Immature natural killer cell (primary cell): ENCODE results near the gene UGT1A8. TPM values are rescaled to one million over a fixed set of nuclear protein-coding genes. Genes with fewer than 3 reads are reported as not detected.
A peak's percentile ranks its signal among the peaks of the same experiment; 100 is the strongest.
"Not testable (repeated sequence)": the region's sequence is repeated elsewhere in the genome, so short reads cannot be mapped to it uniquely, and the experiment has no call there.

Experiments
- DNase-seq, 3 donors: peaks; one replicate each; pipeline ENCODE4 v3.0.0; 2022; ENCODE audit warnings: mixed read lengths in 1 of 3
- H3K27ac Mint-ChIP-seq, 6 donors: one replicate each; pipeline ENCODE4 v1.8.0; 2020; ENCODE audit warnings: mixed read lengths in 6 of 6, mild to moderate bottlenecking in 5 of 6, inconsistent platforms in 4 of 6, moderate library complexity in 3 of 6
- H3K27me3 Mint-ChIP-seq, 3 donors: one replicate each; pipeline ENCODE4 v1.8.0; 2020 to 2021; ENCODE audit warnings: low read depth in 3 of 3, mild to moderate bottlenecking in 3 of 3, mixed read lengths in 3 of 3, moderate library complexity in 3 of 3, inconsistent platforms in 1 of 3
- H3K36me3 Mint-ChIP-seq, 3 donors: one replicate each; pipeline ENCODE4 v1.8.0; 2020; ENCODE audit warnings: mixed read lengths in 3 of 3, inconsistent platforms in 2 of 3, mild to moderate bottlenecking in 2 of 3
- H3K4me1 Mint-ChIP-seq, 2 donors: one replicate each; pipeline ENCODE4 v1.8.0; 2020; ENCODE audit warnings: inconsistent platforms in 2 of 2, mild to moderate bottlenecking in 2 of 2, mixed read lengths in 2 of 2, moderate library complexity in 1 of 2
- H3K4me3 Mint-ChIP-seq, 5 donors: one replicate each; pipeline ENCODE4 v1.8.0; 2020; ENCODE audit warnings: mild to moderate bottlenecking in 5 of 5, mixed read lengths in 5 of 5, inconsistent platforms in 3 of 5, moderate library complexity in 3 of 5
- H3K9me3 Mint-ChIP-seq, 6 donors: one replicate each; pipeline ENCODE4 v1.8.0; 2020; ENCODE audit warnings: mild to moderate bottlenecking in 6 of 6, mixed read lengths in 6 of 6, inconsistent platforms in 4 of 6, moderate library complexity in 3 of 6
- polyA plus RNA-seq, 3 donors: library from polyadenylated mRNA; unstranded; fragments of 300-500 nt; fragmentation: Illumina TruSeq; gene quantifications; one replicate each; pipeline ENCODE4 v1.2.3, GENCODE V29; 2021

Gene UGT1A8
- polyA plus RNA-seq, 3 donors from 2014 or later: not detected

DNA sequence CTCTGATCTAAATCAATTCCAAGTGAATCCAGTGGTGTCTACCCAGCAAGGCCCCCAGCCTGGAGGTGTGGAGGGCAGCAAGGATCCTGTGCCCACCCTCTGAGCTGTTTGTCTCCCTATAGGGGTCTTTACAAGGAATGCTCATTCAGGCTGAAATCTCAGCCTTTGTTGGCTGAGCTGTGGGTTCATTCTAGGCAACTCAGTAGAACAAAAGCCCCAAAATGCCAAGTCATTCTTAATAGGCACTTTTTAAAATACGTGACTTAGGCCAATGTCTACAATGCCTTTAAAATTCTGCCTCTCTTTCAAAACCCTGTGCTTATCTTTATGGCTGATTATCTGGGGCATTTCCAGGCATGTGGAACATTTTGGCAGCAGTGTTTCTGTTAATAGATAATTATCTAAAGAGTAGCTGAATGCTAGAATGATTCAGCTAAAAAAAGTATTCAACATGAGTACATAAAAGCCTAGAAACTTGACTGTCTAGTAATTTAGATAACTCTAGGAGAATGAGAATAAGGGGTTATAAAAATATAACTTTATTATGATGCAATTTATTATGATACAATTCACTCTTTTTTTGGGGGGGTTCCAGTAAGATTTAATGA is 82.7 kb downstream of the UGT1A8 start:
- no peak overlapping the region for H3K4me3 Mint-ChIP-seq

DNA sequence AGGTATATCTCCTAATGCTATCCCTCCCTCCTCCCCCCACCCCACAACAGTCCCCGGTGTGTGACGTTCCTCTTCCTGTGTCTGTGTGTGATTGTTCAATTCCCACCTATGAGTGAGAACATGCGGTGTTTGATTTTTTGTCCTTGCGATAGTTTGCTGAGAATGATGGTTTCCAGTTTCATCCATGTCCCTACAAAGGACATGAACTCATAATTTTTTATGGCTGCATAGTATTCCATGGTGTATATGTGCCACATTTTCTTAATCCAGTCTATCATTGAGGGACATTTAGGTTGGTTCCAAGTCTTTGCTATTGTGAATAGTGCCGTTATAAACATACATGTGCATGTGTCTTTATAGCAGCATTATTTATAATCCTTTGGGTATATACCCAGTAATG is 83.4 kb downstream of the UGT1A8 start:
- not testable (repeated sequence) for H3K27ac Mint-ChIP-seq, H3K4me3 Mint-ChIP-seq, H3K4me1 Mint-ChIP-seq, DNase-seq, H3K36me3 Mint-ChIP-seq, H3K9me3 Mint-ChIP-seq
- H3K27me3 Mint-ChIP-seq: peaks cover 1 to 14% (median 3%) of the 10 kb centered on the region in 3 donors

More for the DNA sequence above, 82.7 kb downstream of the UGT1A8 start:
- Mint-ChIP-seq H3K36me3 (peaks cover 0 to 3% (median 0%) of the 10 kb centered on the region in 3 donors), H3K27ac (no peak overlapping the region), H3K4me1 (no peaks in the 10 kb centered on the region), H3K9me3 (peaks cover 0 to 6% (median 2%) of the 10 kb centered on the region in 6 donors), H3K27me3 (peaks cover 1 to 12% (median 5%) of the 10 kb centered on the region in 3 donors)
- DNase-seq: no peak

DNA sequence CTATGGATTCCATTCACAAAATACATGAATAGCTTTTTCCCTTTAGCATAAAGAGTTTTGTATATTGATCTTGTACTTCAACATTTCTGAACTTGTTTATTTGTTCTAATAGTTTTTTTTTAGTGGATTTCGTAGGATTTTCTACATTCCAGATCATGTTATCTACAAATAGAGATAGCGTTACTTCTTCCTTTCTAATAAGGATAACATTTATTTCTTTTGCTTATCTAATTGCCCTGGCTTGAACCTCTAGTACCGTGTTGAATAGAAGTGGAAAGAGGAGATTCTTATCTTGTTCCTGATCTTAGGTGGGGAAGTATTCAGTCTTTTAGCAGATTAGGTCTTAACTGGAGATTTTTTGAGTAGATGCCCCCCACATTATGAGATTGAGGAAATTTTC is 84.8 kb downstream of the UGT1A8 start:
- H3K36me3 Mint-ChIP-seq: peaks cover 0 to 3% (median 0%) of the 10 kb centered on the region in 3 donors
- peaks cover 0 to 6% (median 2%) of the 10 kb centered on the region in 6 donors for H3K9me3 Mint-ChIP-seq
- H3K4me3 Mint-ChIP-seq: no peak overlapping the region
- H3K27me3 Mint-ChIP-seq: peaks cover 0 to 10% (median 3%) of the 10 kb centered on the region in 3 donors
- no peaks in the 10 kb centered on the region for H3K4me1 Mint-ChIP-seq
- no peak for DNase-seq
- H3K27ac Mint-ChIP-seq: no peak overlapping the region

DNA sequence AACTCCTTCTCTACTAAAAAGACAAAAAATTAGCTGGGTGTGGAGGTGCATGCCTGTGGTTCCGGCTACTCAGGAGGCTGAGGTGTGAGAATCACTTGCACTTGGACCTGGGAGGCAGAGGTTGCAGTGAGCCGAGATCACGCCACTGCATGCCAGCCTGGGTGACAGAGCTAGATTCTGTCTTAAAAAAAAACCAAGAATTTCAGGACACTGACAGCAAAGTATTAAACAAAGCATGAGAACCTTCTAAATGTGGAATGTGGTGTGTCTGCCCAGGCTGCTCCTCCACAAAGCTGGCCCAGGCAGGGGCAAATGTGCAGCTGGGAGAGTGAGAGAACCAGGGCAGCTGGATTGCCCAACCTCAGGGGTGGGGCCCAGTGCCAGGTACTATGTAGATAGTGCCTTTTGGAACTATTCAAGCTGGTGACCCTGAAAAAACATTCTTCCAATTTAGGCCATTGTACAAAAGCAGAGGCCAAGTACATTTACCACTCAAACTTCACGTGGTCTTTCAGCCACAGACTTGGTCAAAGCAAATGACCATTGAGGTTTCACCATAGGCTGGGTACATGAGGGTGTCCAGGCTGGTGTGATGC is 88.6 kb downstream of the UGT1A8 start:
- Mint-ChIP-seq H3K9me3 (peaks cover 0 to 6% (median 2%) of the 10 kb centered on the region in 6 donors), H3K27ac (no peak overlapping the region), H3K4me3 (no peak overlapping the region), H3K27me3 (peaks cover 1 to 15% (median 2%) of the 10 kb centered on the region in 3 donors), H3K4me1 (no peaks in the 10 kb centered on the region), H3K36me3 (peaks cover 0 to 3% (median 0%) of the 10 kb centered on the region in 3 donors)
- DNase-seq: no peak

DNA sequence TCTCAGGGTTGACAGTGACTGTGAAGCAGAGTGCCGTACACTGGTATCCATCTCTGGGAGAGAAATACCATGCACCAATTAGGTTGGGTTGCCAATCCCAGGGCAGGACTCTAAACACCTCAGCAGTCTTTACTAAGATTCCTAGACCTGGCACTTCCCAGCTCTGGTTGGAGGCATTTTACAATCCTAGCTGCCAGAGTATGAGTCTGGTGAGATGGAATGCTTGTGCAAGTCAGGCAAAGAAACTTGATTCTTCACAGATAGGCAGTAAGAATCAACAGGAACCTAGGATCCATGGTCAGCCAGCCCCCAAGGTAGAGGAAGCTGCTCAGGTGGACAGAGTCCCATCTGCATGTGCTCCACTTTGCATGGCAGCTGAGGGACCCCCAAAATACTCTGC is 89.3 kb downstream of the UGT1A8 start:
- Mint-ChIP-seq H3K4me3 (no peak overlapping the region), H3K36me3 (peaks cover 0 to 3% (median 0%) of the 10 kb centered on the region in 3 donors), H3K27ac (no peak overlapping the region), H3K9me3 (peaks cover 0 to 6% (median 2%) of the 10 kb centered on the region in 6 donors), H3K27me3 (peaks cover 1 to 15% (median 2%) of the 10 kb centered on the region in 3 donors), H3K4me1 (no peaks in the 10 kb centered on the region)
- DNase-seq: no peak

DNA sequence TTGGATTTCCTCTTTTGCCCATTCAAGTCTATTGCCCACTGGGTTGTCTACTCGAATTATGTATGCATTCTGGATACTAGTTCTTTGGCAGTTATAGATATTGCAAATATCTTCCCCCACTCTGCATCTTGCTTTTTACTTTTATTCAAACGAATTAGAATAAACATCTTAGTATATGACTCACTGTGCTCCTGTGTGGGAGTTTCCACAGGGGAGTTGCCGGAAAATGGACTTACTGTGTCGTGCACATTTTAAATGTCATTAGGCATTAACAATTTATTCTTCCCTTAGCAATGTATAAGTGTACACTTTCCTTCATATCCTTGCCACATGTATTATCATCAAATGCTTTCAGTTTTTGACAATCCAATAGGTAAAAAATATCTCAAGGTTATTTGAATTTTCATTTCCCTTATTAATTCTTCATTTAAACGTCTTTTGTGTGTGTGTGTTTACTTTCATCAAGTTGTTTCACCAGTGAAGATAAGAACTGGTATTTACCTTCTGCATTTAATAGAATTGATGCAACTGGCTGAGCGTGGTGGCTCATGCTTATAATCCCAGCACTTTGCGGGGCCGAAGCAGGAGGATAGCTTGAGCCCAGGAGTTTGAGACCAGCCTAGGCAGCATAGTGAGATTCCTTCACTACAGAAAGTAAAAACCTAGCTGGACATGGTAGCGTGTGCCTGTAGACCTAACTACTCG is 90.7 kb downstream of the UGT1A8 start:
- Mint-ChIP-seq H3K36me3 (peaks cover 0 to 3% (median 0%) of the 10 kb centered on the region in 3 donors), H3K4me3 (no peak overlapping the region), H3K9me3 (peaks cover 0 to 6% (median 3%) of the 10 kb centered on the region in 6 donors), H3K4me1 (no peaks in the 10 kb centered on the region), H3K27me3 (peaks cover 0 to 15% (median 2%) of the 10 kb centered on the region in 3 donors), H3K27ac (no peak overlapping the region)
- DNase-seq: no peak

DNA sequence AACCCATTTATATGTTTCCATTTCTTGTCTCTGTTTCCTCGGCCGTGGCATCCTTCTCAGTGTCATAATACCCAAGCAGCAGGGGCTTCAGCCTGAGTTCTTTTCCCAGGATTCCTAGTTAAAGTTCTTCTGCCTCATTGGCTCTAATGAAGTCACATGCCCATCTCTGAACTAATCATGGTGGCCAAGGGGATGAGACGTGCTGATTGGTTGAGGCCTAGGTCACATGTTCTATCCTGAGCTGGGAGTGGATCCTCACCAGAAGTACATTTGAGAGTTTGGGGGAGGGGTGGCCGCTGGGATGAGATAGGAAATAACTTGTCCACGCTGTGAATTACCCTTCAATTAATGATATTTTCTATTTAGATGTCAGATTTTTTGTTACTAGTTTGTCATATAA is 91.5 kb downstream of the UGT1A8 start:
- Mint-ChIP-seq H3K36me3 (peaks cover 0 to 3% (median 0%) of the 10 kb centered on the region in 3 donors), H3K9me3 (peaks cover 0 to 6% (median 3%) of the 10 kb centered on the region in 6 donors), H3K27ac (no peak overlapping the region), H3K4me3 (no peak overlapping the region), H3K4me1 (no peaks in the 10 kb centered on the region), H3K27me3 (peaks cover 0 to 20% (median 2%) of the 10 kb centered on the region in 3 donors)
- no peak for DNase-seq

DNA sequence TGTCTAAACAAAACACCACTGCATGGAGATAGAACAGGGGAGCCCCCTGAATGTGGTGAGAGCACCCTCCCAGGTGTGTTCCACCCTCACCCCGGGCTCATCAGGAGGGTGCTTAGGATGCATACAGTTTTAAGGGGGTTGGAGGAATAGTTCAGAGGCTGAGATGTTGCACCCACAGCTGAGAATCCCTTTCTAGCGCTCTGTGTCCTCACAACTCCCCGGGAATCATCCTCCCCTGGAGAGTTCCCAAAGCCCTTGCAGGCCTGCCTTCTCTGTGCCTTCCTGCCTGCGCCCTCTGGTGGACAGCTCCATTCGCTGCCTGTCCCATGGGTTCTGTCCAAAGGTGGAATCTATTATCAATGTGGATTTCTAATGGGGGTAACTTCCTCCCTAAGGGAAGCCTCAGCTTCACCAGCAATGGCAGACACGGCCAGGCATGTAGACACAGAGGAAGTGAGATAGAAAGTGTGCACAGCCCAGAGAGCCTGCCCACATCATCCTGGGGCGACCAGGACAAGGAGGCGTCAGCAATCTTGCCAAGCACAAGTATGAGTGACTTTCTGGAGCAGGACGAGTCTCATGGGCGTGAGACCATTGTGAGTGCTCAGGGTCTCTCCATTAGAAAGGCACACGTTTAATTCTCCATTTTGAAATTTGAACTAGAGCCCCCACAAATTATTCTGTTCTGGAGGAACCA is 94.0 kb downstream of the UGT1A8 start:
- H3K36me3 Mint-ChIP-seq: no peaks in the 10 kb centered on the region
- peaks cover 0 to 19% (median 2%) of the 10 kb centered on the region in 3 donors for H3K27me3 Mint-ChIP-seq
- peak; percentile 41 to 48 (median 46) for DNase-seq
- H3K4me3 Mint-ChIP-seq: no peak overlapping the region
- H3K9me3 Mint-ChIP-seq: peaks cover 0 to 2% (median 0%) of the 10 kb centered on the region in 6 donors
- H3K4me1 Mint-ChIP-seq: no peaks in the 10 kb centered on the region
- no peak overlapping the region for H3K27ac Mint-ChIP-seq

DNA sequence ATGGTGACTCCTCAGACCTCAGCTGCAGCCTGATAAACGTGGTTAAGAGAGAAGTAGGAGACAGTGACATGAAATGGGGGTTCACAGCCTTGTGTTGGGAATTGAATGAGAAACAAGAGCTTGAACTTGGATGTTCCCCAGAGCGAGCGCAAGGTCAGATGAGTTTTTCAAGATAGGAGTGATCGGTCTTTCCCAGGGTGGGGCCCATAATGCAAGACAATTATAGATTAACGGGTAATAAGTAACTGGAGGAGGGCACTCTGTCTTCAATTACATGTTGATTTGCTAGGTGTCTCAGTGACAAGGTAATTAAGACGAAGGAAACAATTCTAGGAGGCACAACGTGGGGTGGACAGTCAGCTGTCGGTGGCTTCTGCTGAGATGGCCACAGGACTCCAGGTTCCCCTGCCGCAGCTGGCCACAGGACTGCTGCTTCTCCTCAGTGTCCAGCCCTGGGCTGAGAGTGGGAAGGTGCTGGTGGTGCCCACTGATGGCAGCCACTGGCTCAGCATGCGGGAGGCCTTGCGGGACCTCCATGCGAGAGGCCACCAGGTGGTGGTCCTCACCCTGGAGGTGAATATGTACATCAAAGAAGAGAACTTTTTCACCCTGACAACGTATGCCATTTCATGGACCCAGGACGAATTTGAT is 95.3 kb downstream of the UGT1A8 start, which contains the start of gene UGT1A5:
UGT1A5 (plus strand) TSS at position 297 of the 651 bp plus-strand sequence; CDS start at position 382, 85 bp downstream.
- no peak within 1 kb of the TSS for H3K27ac Mint-ChIP-seq
- H3K4me3 Mint-ChIP-seq: no peak within 1 kb of the TSS
- peaks cover 0 to 2% (median 0%) of the 10 kb centered on the region in 6 donors for H3K9me3 Mint-ChIP-seq
- H3K4me1 Mint-ChIP-seq: no peaks in the 10 kb centered on the region
- no peak for DNase-seq
- H3K27me3 Mint-ChIP-seq: peaks cover 0 to 15% (median 2%) of the 10 kb centered on the region in 3 donors
- no peaks in the 10 kb centered on the region for H3K36me3 Mint-ChIP-seq

DNA sequence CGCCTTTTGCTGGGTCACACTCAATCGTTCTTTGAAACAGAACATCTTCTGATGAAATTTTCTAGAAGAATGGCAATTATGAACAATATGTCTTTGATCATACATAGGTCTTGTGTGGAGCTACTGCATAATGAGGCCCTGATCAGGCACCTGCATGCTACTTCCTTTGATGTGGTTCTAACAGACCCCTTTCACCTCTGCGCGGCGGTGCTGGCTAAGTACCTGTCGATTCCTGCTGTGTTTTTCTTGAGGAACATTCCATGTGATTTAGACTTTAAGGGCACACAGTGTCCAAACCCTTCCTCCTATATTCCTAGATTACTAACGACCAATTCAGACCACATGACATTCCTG is 95.8 kb downstream of the UGT1A8 start:
- no peak for DNase-seq

DNA sequence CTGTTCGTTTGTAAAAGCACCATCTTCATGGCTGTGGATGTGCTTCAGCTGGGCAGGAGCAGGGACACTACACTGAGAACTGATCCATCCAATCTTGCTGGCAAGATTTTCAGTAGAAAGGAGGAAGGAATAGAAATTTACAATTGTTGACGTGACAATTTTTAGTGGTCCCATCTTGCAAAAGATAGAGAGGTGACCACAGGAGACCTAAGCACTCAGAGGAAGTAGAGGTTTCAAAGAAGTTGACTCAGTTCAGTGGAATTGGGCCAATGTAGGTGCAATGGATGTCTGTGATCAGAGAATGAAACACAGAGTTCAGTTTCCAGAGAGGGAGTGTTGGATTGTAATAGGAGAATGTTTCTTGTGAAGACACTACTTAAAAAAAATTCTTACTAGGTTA is 96.7 kb downstream of the UGT1A8 start:
- Mint-ChIP-seq H3K9me3 (peaks cover 0 to 4% (median 0%) of the 10 kb centered on the region in 6 donors), H3K4me1 (no peaks in the 10 kb centered on the region), H3K36me3 (no peaks in the 10 kb centered on the region), H3K27ac (no peak overlapping the region), H3K4me3 (no peak overlapping the region), H3K27me3 (peaks cover 1 to 13% (median 7%) of the 10 kb centered on the region in 3 donors)
- DNase-seq: no peak

More for the DNA sequence above, 95.8 kb downstream of the UGT1A8 start:
- no peaks in the 10 kb centered on the region for H3K36me3 Mint-ChIP-seq
- no peaks in the 10 kb centered on the region for H3K4me1 Mint-ChIP-seq
- peaks cover 0 to 2% (median 0%) of the 10 kb centered on the region in 6 donors for H3K9me3 Mint-ChIP-seq
- no peak overlapping the region for H3K27ac Mint-ChIP-seq
- no peak overlapping the region for H3K4me3 Mint-ChIP-seq
- H3K27me3 Mint-ChIP-seq: peaks cover 0 to 15% (median 4%) of the 10 kb centered on the region in 3 donors

DNA sequence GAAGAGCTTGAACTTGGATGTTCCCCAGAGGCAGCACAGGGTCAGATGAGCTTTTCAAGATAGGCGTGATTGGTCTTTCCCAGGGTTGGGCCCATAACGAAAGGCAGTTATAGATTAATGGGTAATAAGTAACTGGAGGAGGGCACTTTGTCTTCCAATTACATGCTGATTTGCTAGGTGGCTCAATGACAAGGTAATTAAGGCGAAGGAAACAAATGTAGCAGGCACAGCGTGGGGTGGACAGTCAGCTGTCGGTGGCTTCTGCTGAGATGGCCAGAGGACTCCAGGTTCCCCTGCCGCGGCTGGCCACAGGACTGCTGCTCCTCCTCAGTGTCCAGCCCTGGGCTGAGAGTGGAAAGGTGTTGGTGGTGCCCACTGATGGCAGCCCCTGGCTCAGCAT is 101.1 kb downstream of the UGT1A8 start, which contains the start of gene UGT1A4:
UGT1A4 (plus strand) TSS at position 185 of the 400 bp plus-strand sequence; CDS start at position 270, 85 bp downstream.
- H3K27ac Mint-ChIP-seq: no peak within 1 kb of the TSS
- peaks cover 0 to 2% (median 0%) of the 10 kb centered on the region in 6 donors for H3K9me3 Mint-ChIP-seq
- no peaks in the 10 kb centered on the region for H3K4me1 Mint-ChIP-seq
- no peaks in the 10 kb centered on the region for H3K36me3 Mint-ChIP-seq
- no peak for DNase-seq
- H3K27me3 Mint-ChIP-seq: peaks cover 1 to 8% (median 4%) of the 10 kb centered on the region in 3 donors
- no peak within 1 kb of the TSS for H3K4me3 Mint-ChIP-seq

DNA sequence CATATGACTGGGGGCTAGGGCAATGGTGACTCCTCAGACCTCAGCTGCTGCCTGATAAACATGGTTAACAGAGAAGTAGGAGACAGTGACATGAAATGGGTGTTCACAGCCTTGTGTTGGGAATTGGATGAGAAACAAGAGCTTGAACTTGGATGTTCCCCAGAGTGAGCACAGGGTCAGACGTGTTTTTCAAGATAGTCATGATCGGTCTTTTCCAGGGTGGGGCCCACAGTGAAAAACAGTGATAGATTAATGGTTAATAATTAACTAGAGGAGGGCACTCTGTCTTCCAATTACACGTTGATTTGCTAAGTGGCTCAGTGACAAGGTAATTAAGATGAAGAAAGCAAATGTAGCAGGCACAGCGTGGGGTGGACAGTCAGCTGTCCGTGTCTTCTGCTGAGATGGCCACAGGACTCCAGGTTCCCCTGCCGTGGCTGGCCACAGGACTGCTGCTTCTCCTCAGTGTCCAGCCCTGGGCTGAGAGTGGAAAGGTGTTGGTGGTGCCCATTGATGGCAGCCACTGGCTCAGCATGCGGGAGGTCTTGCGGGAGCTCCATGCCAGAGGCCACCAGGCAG is 111.4 kb downstream of the UGT1A8 start, which contains the start of gene UGT1A3:
UGT1A3 (plus strand) TSS at position 320 of the 579 bp plus-strand sequence; CDS start at position 405, 85 bp downstream.
- Mint-ChIP-seq H3K9me3 (no peaks in the 10 kb centered on the region), H3K36me3 (no peaks in the 10 kb centered on the region), H3K4me1 (no peaks in the 10 kb centered on the region), H3K4me3 (no peak within 1 kb of the TSS), H3K27ac (no peak within 1 kb of the TSS), H3K27me3 (peaks cover 2 to 15% (median 8%) of the 10 kb centered on the region in 3 donors)
- no peak for DNase-seq
